OCI-LY1 (cell line): ENCODE measurements around the gene AP3D1.

Experiments
- EZH2 ChIP-seq: fragments of 200-600 bp; sonication (generic), shearing (Covaris generic); IDR thresholded peaks from 2 replicates; pipeline ENCODE4 v1.8.0; 2017; ENCODE audit warnings: borderline replicate concordance, mixed run types, mild to moderate bottlenecking, antibody characterized with exemption, low read length, moderate library complexity, mixed read lengths
- TF ChIP-seq, protein P1 (sequence below): fragments of 200-600 bp; sonication (generic), shearing (Covaris generic); IDR thresholded peaks from 2 replicates; pipeline ENCODE4 v1.5.1; 2017; ENCODE audit warnings: mild to moderate bottlenecking, antibody characterized with exemption, low read length, moderate library complexity, mixed read lengths

DNA sequence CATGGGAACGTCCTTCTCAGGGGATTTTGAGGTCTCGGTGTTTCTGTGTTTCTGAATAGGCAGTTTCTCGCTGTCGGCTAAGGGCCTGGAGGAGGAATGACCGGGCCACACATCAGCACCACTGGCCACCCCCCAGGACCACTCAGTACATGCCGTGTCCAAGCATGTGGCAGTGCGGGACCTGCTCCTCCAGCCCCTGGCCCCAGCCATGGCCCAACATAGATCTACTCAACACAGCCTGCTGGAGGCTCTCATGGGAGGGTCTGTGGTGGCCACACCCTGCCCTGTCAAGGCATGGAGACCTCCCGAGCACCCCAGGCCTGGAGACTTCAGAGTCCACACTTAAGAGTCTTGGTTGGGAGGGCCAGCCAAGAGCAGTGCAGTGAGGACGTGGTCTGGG, 37.1 kb downstream of the AP3D1 start:
- TF ChIP-seq, protein P1, sequence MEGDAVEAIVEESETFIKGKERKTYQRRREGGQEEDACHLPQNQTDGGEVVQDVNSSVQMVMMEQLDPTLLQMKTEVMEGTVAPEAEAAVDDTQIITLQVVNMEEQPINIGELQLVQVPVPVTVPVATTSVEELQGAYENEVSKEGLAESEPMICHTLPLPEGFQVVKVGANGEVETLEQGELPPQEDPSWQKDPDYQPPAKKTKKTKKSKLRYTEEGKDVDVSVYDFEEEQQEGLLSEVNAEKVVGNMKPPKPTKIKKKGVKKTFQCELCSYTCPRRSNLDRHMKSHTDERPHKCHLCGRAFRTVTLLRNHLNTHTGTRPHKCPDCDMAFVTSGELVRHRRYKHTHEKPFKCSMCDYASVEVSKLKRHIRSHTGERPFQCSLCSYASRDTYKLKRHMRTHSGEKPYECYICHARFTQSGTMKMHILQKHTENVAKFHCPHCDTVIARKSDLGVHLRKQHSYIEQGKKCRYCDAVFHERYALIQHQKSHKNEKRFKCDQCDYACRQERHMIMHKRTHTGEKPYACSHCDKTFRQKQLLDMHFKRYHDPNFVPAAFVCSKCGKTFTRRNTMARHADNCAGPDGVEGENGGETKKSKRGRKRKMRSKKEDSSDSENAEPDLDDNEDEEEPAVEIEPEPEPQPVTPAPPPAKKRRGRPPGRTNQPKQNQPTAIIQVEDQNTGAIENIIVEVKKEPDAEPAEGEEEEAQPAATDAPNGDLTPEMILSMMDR, result no peak
- no peak for TF ChIP-seq EZH2
